HEK293 (cell line): Measurements from ENCODE around the gene PPP6R3.
A peak's percentile ranks its signal among the peaks of the same experiment; 100 is the strongest.

ENCODE experiments used
- CTCF ChIA-PET: fragments of 350-600 bp; formaldehyde crosslinking; extraction: SDS; loops from one replicate; lab custom pipeline; 2021; ENCODE audit warnings: antibody characterized with exemption; lab: Yijun Ruan, JAX
- POLR2A ChIA-PET: fragments of 300-600 bp; formaldehyde crosslinking; extraction: SDS; loops from one replicate; lab custom pipeline; 2020; ENCODE audit warnings: antibody characterized with exemption, inconsistent platforms; lab: Yijun Ruan, JAX
- H3K27ac ChIP-seq: fragments of 200-500 bp; sonication (Bioruptor generic); 2 replicates; pipeline ENCODE4 v1.5.1; 2014; ENCODE audit warnings: low read depth, low read length, control low read depth, inconsistent platforms; ENCODE audit errors: extremely low read depth
- H3K36me3 ChIP-seq, 2 experiments: fragments of 200-500 bp in 1 of 2; sonication (Bioruptor generic) in 1 of 2; 1 replicate in 1 of 2; 2 replicates in 1 of 2; pipeline ENCODE4 v1.5.1; 2014 to 2017; ENCODE audit warnings: inconsistent platforms in 2 of 2, low read length in 2 of 2; ENCODE audit not compliant: control insufficient read depth in 2 of 2, insufficient read depth in 1 of 2
- H3K4me1 ChIP-seq: fragments of 200-500 bp; sonication (Bioruptor generic); 2 replicates; pipeline ENCODE4 v1.5.1; 2014; ENCODE audit warnings: mild to moderate bottlenecking, low read length, inconsistent platforms; ENCODE audit not compliant: control insufficient read depth, insufficient read depth
- H3K4me3 ChIP-seq: 2 replicates; pipeline ENCODE4 v1.5.1; 2011; ENCODE audit warnings: low read depth, mild to moderate bottlenecking, control low read depth, low read length, moderate library complexity
- H3K9me3 ChIP-seq: fragments of 200-500 bp; sonication (Bioruptor generic); 2 replicates; pipeline ENCODE4 v1.5.1; 2014; ENCODE audit warnings: low read depth, low read length, inconsistent platforms; ENCODE audit not compliant: control insufficient read depth, insufficient read depth
- GLIS1 ChIP-seq: fragments of 450-650 bp; formaldehyde crosslinking; IDR thresholded peaks from 2 replicates; pipeline ENCODE4 v1.5.1; 2016; ENCODE audit warnings: missing biosample characterization, missing genetic modification characterization
- GLIS2 ChIP-seq: fragments of 450-650 bp; formaldehyde crosslinking; IDR thresholded peaks from 2 replicates; pipeline ENCODE4 v1.5.1; 2016; ENCODE audit warnings: missing biosample characterization, missing genetic modification characterization
- SCRT2 ChIP-seq: fragments of 450-650 bp; formaldehyde crosslinking; IDR thresholded peaks from 2 replicates; pipeline ENCODE4 v1.5.1; 2016; ENCODE audit warnings: missing biosample characterization, missing genetic modification characterization
- SP2 ChIP-seq: fragments of 450-650 bp; formaldehyde crosslinking; IDR thresholded peaks from 2 replicates; pipeline ENCODE4 v1.5.1; 2016; ENCODE audit warnings: missing biosample characterization, missing genetic modification characterization
- YY1 ChIP-seq: fragments of 450-650 bp; formaldehyde crosslinking; IDR thresholded peaks from 2 replicates; pipeline ENCODE4 v1.5.1; 2018; ENCODE audit warnings: missing biosample characterization, missing genetic modification characterization
- ZBTB21 ChIP-seq: fragments of 450-650 bp; formaldehyde crosslinking; IDR thresholded peaks from 2 replicates; pipeline ENCODE4 v1.5.1; 2017; ENCODE audit warnings: missing biosample characterization, missing genetic modification characterization
- ZEB2 ChIP-seq: fragments of 450-650 bp; formaldehyde crosslinking; IDR thresholded peaks from 2 replicates; pipeline ENCODE4 v1.5.1; 2016; ENCODE audit warnings: missing biosample characterization, missing genetic modification characterization
- ZFHX2 ChIP-seq: fragments of 450-650 bp; formaldehyde crosslinking; conservative IDR thresholded peaks from 2 replicates; pipeline ENCODE4 v1.5.1; 2016; ENCODE audit warnings: missing biosample characterization, missing genetic modification characterization
- ZFP37 ChIP-seq: fragments of 450-650 bp; formaldehyde crosslinking; IDR thresholded peaks from 2 replicates; pipeline ENCODE4 v1.5.1; 2016; ENCODE audit warnings: missing biosample characterization, missing genetic modification characterization
- ZNF146 ChIP-seq: fragments of 450-650 bp; formaldehyde crosslinking; IDR thresholded peaks from 2 replicates; pipeline ENCODE4 v1.5.1; 2016; ENCODE audit warnings: missing biosample characterization, missing genetic modification characterization
- ZNF155 ChIP-seq: fragments of 450-650 bp; formaldehyde crosslinking; IDR thresholded peaks from 2 replicates; pipeline ENCODE4 v1.5.1; 2016; ENCODE audit warnings: missing biosample characterization, missing genetic modification characterization
- ZNF324 ChIP-seq: fragments of 450-650 bp; formaldehyde crosslinking; IDR thresholded peaks from 2 replicates; pipeline ENCODE4 v1.5.1; 2016; ENCODE audit warnings: missing biosample characterization, missing genetic modification characterization
- ZNF416 ChIP-seq: fragments of 450-650 bp; formaldehyde crosslinking; IDR thresholded peaks from 2 replicates; pipeline ENCODE4 v1.5.1; 2016; ENCODE audit warnings: missing biosample characterization, missing genetic modification characterization
- ZNF514 ChIP-seq: fragments of 450-650 bp; formaldehyde crosslinking; IDR thresholded peaks from 2 replicates; pipeline ENCODE4 v1.5.1; 2016; ENCODE audit warnings: missing biosample characterization, missing genetic modification characterization
- ZNF529 ChIP-seq: fragments of 450-650 bp; formaldehyde crosslinking; IDR thresholded peaks from 2 replicates; pipeline ENCODE4 v1.5.1; 2017; ENCODE audit warnings: missing genetic modification characterization, missing biosample characterization; ENCODE audit not compliant: insufficient replicate concordance
- ZNF585B ChIP-seq: fragments of 450-650 bp; formaldehyde crosslinking; IDR thresholded peaks from 2 replicates; pipeline ENCODE4 v1.5.1; 2016; ENCODE audit warnings: missing biosample characterization, missing genetic modification characterization
- ZNF600 ChIP-seq: fragments of 450-650 bp; formaldehyde crosslinking; IDR thresholded peaks from 2 replicates; pipeline ENCODE4 v1.5.1; 2016; ENCODE audit warnings: missing biosample characterization, missing genetic modification characterization
- ZNF76 ChIP-seq: fragments of 450-650 bp; formaldehyde crosslinking; IDR thresholded peaks from 2 replicates; pipeline ENCODE4; 2016; ENCODE audit warnings: low read depth, missing biosample characterization, missing genetic modification characterization, borderline replicate concordance
- ZNF837 ChIP-seq: fragments of 450-650 bp; formaldehyde crosslinking; IDR thresholded peaks from 2 replicates; pipeline ENCODE4 v1.5.1; 2016; ENCODE audit warnings: missing biosample characterization, missing genetic modification characterization
- ZSCAN23 ChIP-seq: fragments of 450-650 bp; formaldehyde crosslinking; IDR thresholded peaks from 2 replicates; pipeline ENCODE4 v1.5.1; 2016; ENCODE audit warnings: missing biosample characterization, missing genetic modification characterization
- TF ChIP-seq, protein P1 (sequence below): fragments of 450-650 bp; formaldehyde crosslinking; IDR thresholded peaks from 2 replicates; pipeline ENCODE4 v1.5.1; 2016; ENCODE audit warnings: missing biosample characterization, missing genetic modification characterization
- TF ChIP-seq, protein P2 (sequence below): fragments of 450-650 bp; formaldehyde crosslinking; IDR thresholded peaks from 2 replicates; pipeline ENCODE4 v1.5.1; 2017; ENCODE audit warnings: missing biosample characterization, missing genetic modification characterization
- TF ChIP-seq, protein P3 (sequence below): fragments of 450-650 bp; formaldehyde crosslinking; conservative IDR thresholded peaks from 2 replicates; pipeline ENCODE4 v1.5.1; 2016; ENCODE audit warnings: low read depth, missing biosample characterization, missing genetic modification characterization

PPP6R3 gene

DNA sequence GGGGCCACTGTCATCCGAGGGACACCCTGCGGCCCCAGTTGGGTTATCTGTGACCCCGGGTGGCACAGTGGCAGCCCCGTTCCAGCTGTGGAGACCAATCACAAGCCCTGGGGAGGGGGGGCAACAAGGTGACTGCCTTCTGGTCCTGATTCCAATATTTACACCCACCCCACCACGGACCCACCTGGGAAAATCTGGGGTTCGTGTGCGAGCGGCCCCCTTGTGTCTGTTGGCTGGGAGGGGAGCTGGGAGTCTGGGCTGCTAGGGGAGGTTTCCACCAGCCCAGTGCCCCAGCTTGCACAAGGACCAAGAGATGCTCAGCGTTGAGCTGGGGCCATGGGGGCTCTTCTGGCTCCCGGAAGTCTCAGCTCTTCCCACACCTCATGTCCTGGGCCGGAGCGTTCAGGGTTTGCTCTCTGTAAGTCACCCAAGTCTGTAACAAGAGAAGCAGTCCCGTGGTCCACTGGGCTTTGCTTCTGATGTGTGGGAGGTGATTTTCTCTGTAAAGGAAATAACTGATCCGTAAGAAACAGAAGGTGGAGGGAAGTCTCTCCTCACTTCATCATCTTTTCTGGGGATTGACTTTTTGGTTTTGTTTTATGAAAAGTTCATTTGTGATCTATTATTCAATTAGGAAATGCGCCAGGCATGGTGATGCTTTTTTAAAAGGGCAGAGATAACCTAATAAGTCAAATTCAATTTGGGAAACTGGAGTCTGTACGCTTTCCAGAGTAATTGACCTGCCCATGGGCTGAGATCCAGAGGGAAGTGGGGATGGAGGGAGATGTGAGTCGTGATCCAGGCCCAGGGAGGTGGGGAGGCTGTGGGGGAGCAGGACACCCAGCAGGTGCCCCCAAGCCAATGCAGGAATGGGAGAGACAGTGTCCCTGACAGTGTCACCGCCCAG, 201.4 kb downstream of the PPP6R3 start:
- Histone ChIP-seq H3K9me3 (no peaks in the 10 kb centered on the region), H3K36me3 (no peaks in the 10 kb centered on the region), H3K4me3 (no peak overlapping the region), H3K27ac (no peak overlapping the region), H3K4me1 (peaks cover 10% of the 10 kb centered on the region)
- ChIA-PET POLR2A (no interaction called here), CTCF (no interaction called here)
- TF ChIP-seq GLIS1 (peak; percentile 27; the same call in 1 of the 2 replicates), ZBTB21 (no peak)

DNA sequence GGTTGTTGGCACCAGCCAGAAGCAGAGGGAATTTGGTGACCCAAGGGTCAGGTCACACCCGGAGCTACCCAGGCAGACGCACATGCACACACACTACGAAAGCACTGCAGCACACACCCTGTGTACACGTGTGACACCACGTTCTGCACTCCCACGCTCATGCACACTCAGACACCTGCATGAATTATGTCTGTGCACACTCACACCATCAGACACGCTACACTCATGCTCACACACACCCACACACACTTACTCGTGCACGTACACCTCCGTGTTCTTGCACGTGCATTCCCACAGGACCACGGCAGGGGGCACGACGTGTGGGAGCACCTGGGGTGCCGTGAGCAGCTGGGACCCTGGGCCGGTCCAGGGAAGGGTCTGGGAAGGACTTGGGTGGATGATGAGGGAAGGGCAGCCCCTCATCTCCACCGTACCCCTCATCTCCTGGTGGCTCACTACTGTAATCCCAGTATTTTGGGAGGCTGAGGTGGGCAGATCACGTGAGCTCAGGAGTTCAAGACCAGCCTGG, 203.0 kb downstream of the PPP6R3 start:
- TF ChIP-seq SP2 (no peak), ZNF514 (no peak), ZSCAN23 (tag by site-specific recombination) (no peak), YY1 (no peak), ZFHX2 (tag by site-specific recombination) (peak; percentile 36), SCRT2 (tag by site-specific recombination) (no peak)
- TF ChIP-seq, protein P1, sequence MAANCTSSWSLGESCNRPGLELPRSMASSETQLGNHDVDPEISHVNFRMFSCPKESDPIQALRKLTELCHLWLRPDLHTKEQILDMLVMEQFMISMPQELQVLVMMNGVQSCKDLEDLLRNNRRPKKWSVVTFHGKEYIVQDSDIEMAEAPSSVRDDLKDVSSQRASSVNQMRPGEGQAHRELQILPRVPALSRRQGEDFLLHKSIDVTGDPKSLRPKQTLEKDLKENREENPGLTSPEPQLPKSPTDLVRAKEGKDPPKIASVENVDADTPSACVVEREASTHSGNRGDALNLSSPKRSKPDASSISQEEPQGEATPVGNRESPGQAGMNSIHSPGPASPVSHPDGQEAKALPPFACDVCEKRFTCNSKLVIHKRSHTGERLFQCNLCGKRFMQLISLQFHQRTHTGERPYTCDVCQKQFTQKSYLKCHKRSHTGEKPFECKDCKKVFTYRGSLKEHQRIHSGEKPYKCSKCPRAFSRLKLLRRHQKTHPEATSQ (tag by site-specific recombination): no peak
- TF ChIP-seq, all 188 proteins: peak for 1
- Histone ChIP-seq H3K9me3 (no peaks in the 10 kb centered on the region), H3K27ac (no peak overlapping the region), H3K4me1 (peaks cover 9% of the 10 kb centered on the region), H3K4me3 (no peak overlapping the region), H3K36me3 (no peaks in the 10 kb centered on the region)
- CTCF ChIA-PET: no interaction called here
- POLR2A ChIA-PET: no interaction called here

DNA sequence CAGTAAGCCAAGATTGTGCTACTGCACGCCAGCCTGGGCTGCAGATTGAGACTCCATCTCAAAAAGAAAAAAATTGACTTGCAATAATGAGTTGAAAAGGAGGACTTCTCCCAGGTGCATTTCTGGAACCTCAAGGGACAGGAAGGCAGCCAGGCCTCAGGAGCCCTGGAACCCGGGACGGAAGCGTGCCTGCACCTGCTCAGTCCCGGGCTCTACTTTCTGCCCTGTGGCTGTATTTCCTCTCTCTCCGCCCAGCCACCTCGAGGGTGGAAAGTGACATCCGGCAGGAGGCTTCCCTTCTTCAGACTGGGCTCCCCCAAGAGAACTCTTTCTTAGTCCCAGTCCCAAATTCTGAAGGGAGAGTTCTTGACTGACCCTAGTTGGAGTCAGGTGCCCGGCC, 203.6 kb downstream of the PPP6R3 start:
- TF ChIP-seq ZNF76 (tag by site-specific recombination) (no peak), ZNF324 (tag by site-specific recombination) (no peak), ZNF146 (no peak), ZFP37 (tag by site-specific recombination) (no peak), GLIS1 (no peak), ZNF600 (no peak), ZNF585B (tag by site-specific recombination) (no peak), ZEB2 (tag by site-specific recombination) (no peak)
- Histone ChIP-seq H3K4me3 (no peak overlapping the region), H3K4me1 (peaks cover 4% of the 10 kb centered on the region; the same call in 1 of the 2 replicates), H3K9me3 (no peaks in the 10 kb centered on the region), H3K27ac (no peak overlapping the region), H3K36me3 (no peaks in the 10 kb centered on the region)
- ChIA-PET POLR2A (no interaction called here), CTCF (no interaction called here)

DNA sequence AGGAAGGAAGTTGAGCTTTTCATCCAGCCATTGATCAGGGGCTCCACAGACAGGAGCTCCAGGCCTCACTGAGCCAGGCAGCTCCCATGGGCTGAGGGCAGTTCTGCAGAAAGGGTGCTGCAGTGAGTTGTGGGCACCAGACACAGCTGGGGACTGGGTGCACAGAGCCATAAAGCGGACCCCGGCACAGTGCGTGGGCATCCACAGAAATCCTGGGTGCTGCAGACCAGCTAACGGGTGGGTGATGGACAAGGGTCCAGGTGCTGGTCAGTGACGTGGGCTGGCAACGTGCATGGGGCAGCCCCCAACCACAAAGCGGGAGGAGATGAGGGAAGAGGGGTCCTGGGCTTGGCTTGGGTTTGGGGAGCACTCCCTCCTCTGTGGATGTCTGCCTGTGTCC, 204.4 kb downstream of the PPP6R3 start:
- no peaks in the 10 kb centered on the region for H3K36me3 ChIP-seq
- no peaks in the 10 kb centered on the region for H3K4me1 ChIP-seq
- CTCF ChIA-PET: no interaction called here
- POLR2A ChIA-PET: no interaction called here
- H3K9me3 ChIP-seq: no peaks in the 10 kb centered on the region
- H3K4me3 ChIP-seq: no peak overlapping the region
- H3K27ac ChIP-seq: no peak overlapping the region
- no peak for TF ChIP-seq ZNF529 (tag by site-specific recombination)
- TF ChIP-seq ZNF416 (tag by site-specific recombination): no peak
- TF ChIP-seq, protein P2, sequence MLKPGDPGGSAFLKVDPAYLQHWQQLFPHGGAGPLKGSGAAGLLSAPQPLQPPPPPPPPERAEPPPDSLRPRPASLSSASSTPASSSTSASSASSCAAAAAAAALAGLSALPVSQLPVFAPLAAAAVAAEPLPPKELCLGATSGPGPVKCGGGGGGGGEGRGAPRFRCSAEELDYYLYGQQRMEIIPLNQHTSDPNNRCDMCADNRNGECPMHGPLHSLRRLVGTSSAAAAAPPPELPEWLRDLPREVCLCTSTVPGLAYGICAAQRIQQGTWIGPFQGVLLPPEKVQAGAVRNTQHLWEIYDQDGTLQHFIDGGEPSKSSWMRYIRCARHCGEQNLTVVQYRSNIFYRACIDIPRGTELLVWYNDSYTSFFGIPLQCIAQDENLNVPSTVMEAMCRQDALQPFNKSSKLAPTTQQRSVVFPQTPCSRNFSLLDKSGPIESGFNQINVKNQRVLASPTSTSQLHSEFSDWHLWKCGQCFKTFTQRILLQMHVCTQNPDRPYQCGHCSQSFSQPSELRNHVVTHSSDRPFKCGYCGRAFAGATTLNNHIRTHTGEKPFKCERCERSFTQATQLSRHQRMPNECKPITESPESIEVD (tag by site-specific recombination): no peak
- no peak for TF ChIP-seq ZNF324 (tag by site-specific recombination)
- TF ChIP-seq GLIS2 (tag by site-specific recombination): no peak
- TF ChIP-seq ZNF837 (tag by site-specific recombination): no peak
- TF ChIP-seq, protein P3, sequence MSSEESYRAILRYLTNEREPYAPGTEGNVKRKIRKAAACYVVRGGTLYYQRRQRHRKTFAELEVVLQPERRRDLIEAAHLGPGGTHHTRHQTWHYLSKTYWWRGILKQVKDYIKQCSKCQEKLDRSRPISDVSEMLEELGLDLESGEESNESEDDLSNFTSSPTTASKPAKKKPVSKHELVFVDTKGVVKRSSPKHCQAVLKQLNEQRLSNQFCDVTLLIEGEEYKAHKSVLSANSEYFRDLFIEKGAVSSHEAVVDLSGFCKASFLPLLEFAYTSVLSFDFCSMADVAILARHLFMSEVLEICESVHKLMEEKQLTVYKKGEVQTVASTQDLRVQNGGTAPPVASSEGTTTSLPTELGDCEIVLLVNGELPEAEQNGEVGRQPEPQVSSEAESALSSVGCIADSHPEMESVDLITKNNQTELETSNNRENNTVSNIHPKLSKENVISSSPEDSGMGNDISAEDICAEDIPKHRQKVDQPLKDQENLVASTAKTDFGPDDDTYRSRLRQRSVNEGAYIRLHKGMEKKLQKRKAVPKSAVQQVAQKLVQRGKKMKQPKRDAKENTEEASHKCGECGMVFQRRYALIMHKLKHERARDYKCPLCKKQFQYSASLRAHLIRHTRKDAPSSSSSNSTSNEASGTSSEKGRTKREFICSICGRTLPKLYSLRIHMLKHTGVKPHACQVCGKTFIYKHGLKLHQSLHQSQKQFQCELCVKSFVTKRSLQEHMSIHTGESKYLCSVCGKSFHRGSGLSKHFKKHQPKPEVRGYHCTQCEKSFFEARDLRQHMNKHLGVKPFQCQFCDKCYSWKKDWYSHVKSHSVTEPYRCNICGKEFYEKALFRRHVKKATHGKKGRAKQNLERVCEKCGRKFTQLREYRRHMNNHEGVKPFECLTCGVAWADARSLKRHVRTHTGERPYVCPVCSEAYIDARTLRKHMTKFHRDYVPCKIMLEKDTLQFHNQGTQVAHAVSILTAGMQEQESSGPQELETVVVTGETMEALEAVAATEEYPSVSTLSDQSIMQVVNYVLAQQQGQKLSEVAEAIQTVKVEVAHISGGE (tag by site-specific recombination): no peak
- no peak for TF ChIP-seq ZNF155 (tag by site-specific recombination)
